ENCODE data around the gene RBM8A. TPM values are rescaled to one million over a fixed set of nuclear protein-coding genes. Genes with fewer than 3 reads are reported as not detected.
A peak's percentile ranks its signal among the peaks of the same experiment; 100 is the strongest.

Gene RBM8A
- total and polyA plus RNA-seq, 9 of the 15 experiments (the other 6 are each of a cell fraction or from before 2014, with no cell fraction given), result 215 to 1,035 (median 291) TPM

DNA sequence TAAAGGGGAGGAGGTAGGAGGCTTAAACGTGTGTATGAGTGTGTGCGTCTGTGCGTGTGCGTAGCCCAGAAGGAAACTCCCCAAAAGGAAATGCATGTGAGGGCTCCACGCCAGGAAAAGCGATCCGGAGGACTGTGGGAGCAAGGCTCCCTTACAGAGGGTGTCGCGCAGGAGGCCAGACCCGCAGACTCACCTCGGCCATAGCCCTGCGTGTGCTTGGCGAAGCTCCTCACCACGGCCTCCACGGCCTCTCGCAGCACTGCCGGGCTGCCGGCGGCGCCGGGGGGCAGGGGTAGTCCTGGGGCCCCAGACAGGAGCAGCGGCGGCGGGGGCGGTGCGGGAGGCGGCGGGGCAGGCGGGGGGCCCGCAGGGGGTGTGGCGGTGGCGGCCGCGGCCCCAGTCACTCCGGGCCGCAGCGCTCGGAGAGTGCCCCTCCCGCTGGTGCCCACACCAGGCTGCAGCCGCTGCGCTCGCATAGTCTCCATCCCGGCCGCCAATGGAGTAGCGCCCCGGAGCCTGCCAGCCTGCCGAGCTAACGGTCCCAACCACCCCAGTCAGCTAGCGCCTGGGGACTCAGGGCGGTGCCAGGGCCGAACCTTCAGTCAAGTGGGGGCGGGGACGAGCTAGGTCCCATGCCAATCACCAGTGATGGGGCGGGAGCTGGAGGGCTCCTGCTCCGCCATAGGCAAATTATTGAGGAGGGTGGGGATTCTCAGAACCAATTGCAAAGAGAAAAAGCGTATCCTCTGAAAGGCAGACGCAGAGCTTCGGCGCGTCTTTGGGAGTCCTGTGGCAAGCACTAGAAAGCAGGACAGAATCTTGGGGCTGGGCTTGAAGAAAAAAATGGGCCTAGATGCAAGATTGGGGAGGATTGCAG lies 30.4 kb upstream of the RBM8A start, which contains the start of gene LIX1L (continued):
- TF ChIP-seq, protein P1, sequence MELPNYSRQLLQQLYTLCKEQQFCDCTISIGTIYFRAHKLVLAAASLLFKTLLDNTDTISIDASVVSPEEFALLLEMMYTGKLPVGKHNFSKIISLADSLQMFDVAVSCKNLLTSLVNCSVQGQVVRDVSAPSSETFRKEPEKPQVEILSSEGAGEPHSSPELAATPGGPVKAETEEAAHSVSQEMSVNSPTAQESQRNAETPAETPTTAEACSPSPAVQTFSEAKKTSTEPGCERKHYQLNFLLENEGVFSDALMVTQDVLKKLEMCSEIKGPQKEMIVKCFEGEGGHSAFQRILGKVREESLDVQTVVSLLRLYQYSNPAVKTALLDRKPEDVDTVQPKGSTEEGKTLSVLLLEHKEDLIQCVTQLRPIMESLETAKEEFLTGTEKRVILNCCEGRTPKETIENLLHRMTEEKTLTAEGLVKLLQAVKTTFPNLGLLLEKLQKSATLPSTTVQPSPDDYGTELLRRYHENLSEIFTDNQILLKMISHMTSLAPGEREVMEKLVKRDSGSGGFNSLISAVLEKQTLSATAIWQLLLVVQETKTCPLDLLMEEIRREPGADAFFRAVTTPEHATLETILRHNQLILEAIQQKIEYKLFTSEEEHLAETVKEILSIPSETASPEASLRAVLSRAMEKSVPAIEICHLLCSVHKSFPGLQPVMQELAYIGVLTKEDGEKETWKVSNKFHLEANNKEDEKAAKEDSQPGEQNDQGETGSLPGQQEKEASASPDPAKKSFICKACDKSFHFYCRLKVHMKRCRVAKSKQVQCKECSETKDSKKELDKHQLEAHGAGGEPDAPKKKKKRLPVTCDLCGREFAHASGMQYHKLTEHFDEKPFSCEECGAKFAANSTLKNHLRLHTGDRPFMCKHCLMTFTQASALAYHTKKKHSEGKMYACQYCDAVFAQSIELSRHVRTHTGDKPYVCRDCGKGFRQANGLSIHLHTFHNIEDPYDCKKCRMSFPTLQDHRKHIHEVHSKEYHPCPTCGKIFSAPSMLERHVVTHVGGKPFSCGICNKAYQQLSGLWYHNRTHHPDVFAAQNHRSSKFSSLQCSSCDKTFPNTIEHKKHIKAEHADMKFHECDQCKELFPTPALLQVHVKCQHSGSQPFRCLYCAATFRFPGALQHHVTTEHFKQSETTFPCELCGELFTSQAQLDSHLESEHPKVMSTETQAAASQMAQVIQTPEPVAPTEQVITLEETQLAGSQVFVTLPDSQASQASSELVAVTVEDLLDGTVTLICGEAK (IDR thresholded peaks at IDR 0.05), result peak; percentile 11
- TF ChIP-seq, protein P1 (CRISPR knock-in tag; IDR thresholded peaks at IDR 0.05), result no peak
- no peak for TF ChIP-seq NR2C1 (IDR thresholded peaks at IDR 0.05)
- TF ChIP-seq NR2C1 (tag; IDR thresholded peaks at IDR 0.05), result no peak
- TF ChIP-seq POLR2AphosphoS2 (IDR thresholded peaks at IDR 0.05; ENCODE audit: low read length), result no peak
- TF ChIP-seq, protein P2, sequence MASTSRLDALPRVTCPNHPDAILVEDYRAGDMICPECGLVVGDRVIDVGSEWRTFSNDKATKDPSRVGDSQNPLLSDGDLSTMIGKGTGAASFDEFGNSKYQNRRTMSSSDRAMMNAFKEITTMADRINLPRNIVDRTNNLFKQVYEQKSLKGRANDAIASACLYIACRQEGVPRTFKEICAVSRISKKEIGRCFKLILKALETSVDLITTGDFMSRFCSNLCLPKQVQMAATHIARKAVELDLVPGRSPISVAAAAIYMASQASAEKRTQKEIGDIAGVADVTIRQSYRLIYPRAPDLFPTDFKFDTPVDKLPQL (IDR thresholded peaks at IDR 0.05; ENCODE audit: extremely low read depth, insufficient read length), result no peak
- no peak for TF ChIP-seq ZNF324 (CRISPR knock-in tag; IDR thresholded peaks at IDR 0.05)
- TF ChIP-seq, protein P3, sequence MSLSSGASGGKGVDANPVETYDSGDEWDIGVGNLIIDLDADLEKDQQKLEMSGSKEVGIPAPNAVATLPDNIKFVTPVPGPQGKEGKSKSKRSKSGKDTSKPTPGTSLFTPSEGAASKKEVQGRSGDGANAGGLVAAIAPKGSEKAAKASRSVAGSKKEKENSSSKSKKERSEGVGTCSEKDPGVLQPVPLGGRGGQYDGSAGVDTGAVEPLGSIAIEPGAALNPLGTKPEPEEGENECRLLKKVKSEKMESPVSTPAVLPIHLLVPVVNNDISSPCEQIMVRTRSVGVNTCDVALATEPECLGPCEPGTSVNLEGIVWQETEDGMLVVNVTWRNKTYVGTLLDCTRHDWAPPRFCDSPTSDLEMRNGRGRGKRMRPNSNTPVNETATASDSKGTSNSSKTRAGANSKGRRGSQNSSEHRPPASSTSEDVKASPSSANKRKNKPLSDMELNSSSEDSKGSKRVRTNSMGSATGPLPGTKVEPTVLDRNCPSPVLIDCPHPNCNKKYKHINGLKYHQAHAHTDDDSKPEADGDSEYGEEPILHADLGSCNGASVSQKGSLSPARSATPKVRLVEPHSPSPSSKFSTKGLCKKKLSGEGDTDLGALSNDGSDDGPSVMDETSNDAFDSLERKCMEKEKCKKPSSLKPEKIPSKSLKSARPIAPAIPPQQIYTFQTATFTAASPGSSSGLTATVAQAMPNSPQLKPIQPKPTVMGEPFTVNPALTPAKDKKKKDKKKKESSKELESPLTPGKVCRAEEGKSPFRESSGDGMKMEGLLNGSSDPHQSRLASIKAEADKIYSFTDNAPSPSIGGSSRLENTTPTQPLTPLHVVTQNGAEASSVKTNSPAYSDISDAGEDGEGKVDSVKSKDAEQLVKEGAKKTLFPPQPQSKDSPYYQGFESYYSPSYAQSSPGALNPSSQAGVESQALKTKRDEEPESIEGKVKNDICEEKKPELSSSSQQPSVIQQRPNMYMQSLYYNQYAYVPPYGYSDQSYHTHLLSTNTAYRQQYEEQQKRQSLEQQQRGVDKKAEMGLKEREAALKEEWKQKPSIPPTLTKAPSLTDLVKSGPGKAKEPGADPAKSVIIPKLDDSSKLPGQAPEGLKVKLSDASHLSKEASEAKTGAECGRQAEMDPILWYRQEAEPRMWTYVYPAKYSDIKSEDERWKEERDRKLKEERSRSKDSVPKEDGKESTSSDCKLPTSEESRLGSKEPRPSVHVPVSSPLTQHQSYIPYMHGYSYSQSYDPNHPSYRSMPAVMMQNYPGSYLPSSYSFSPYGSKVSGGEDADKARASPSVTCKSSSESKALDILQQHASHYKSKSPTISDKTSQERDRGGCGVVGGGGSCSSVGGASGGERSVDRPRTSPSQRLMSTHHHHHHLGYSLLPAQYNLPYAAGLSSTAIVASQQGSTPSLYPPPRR (CRISPR knock-in tag; IDR thresholded peaks at IDR 0.05; ENCODE audit: borderline replicate concordance), result no peak
- TF ChIP-seq, protein P4, sequence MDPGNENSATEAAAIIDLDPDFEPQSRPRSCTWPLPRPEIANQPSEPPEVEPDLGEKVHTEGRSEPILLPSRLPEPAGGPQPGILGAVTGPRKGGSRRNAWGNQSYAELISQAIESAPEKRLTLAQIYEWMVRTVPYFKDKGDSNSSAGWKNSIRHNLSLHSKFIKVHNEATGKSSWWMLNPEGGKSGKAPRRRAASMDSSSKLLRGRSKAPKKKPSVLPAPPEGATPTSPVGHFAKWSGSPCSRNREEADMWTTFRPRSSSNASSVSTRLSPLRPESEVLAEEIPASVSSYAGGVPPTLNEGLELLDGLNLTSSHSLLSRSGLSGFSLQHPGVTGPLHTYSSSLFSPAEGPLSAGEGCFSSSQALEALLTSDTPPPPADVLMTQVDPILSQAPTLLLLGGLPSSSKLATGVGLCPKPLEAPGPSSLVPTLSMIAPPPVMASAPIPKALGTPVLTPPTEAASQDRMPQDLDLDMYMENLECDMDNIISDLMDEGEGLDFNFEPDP (CRISPR knock-in tag; IDR thresholded peaks at IDR 0.05), result no peak

Measured in K562 (cell line).